Ovary (tissue), 3 donors: Measurements from ENCODE around the gene DNM2.

Experiments
- POLR2A ChIP-seq: fragments of 450-650 bp; IDR thresholded peaks from one replicate; pipeline ENCODE4 v1.6.1; 2017; ENCODE audit warnings: antibody characterized with exemption, mild to moderate bottlenecking, moderate library complexity
- TF ChIP-seq, protein P1 (sequence below), 3 donors: fragments of 450-650 bp in 2 of 3; fragments of 200-600 bp in 1 of 3; IDR thresholded peaks; one replicate each; pipeline versions ENCODE4 v1.5.1 to v1.8.0; 2016 to 2022; ENCODE audit warnings: antibody characterized with exemption in 3 of 3, mild to moderate bottlenecking in 1 of 3
- donor health status: DM: no; HTN: no; CAD: no.

DNA sequence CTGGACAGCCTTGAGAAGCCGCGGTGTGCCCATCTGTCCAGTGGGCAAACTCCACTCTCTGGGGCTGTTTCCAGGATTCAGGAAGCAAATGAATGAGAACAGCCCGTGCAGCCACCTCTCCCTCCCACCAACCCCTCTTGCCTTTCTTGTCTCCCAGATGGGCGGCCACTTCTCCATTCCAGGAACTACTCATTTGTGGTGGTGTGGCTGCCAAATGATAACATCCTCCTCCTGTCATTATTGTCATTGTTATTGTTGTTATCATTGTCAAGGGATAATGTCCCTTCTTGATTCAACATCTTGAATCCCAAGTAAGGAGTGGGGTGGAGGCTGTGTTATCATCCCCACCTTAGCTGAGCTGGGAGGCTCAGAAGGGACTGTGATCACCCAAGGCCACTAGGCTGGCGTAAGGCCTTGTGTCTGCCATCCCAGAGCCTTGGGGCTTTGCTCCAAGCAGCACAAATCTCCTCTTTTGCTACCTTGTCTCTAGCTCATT is 1.6 kb downstream of the DNM2 start:
- no peak for TF ChIP-seq POLR2A
- TF ChIP-seq, protein P1, sequence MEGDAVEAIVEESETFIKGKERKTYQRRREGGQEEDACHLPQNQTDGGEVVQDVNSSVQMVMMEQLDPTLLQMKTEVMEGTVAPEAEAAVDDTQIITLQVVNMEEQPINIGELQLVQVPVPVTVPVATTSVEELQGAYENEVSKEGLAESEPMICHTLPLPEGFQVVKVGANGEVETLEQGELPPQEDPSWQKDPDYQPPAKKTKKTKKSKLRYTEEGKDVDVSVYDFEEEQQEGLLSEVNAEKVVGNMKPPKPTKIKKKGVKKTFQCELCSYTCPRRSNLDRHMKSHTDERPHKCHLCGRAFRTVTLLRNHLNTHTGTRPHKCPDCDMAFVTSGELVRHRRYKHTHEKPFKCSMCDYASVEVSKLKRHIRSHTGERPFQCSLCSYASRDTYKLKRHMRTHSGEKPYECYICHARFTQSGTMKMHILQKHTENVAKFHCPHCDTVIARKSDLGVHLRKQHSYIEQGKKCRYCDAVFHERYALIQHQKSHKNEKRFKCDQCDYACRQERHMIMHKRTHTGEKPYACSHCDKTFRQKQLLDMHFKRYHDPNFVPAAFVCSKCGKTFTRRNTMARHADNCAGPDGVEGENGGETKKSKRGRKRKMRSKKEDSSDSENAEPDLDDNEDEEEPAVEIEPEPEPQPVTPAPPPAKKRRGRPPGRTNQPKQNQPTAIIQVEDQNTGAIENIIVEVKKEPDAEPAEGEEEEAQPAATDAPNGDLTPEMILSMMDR (IDR thresholded peaks at IDR 0.05), result no peak
